ENCODE results near the gene LRRC8B.
A peak's percentile ranks its signal among the peaks of the same experiment; 100 is the strongest.

LRRC8B gene

DNA sequence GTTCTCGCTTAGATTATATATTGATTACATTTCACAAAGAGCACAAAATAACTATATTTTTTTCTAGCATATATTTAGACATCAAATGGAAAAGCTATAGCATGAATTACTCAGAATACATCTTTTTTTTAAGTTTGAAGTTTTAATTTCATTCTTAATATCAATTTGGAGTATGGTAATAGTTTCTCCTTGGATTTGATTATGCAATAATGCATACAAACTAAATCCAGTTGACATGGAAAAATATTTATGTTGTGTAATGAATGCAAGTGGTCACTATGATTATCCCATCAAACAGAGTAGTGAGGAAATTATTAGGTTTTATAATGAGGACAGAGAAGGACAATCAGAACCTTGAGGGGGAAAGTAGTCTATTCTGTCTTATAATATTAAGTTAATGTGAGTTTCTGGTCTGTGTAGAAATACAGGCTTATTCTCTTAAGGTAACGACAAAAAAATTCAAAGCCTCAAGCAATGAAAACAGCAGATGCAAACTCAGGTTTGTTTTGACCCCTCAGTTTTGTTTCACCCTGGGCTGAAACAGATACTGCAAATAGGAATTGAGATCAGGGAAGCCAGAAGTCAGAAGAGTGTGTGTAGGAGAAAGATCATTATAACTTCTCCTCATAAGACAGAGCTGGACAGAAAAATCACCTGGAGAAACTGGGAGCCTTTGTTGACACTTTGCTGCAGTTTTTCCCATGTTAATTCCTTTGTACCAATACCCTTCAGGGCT is 23.7 kb downstream of the LRRC8B start:
- H3K9me3 ChIP-seq (ENCODE audit: control insufficient read depth, low read length) = no peaks in the 10 kb centered on the region
- H3K4me3 ChIP-seq (ENCODE audit: extremely low read depth, insufficient read depth, low read length, poor library complexity, severe bottlenecking) = no peak overlapping the region
- WGBS, 2 experiments (ENCODE audit: insufficient coverage in 2 of 2) = 83 to 100% methylated on average over 1 of the region's 2 CpGs
- no peaks in the 10 kb centered on the region for H3K36me3 ChIP-seq (ENCODE audit: control insufficient read depth, insufficient read depth, low read length)
- H3K27ac ChIP-seq (ENCODE audit: low read depth, low read length, severe bottlenecking) = no peak overlapping the region
- H3K4me1 ChIP-seq (ENCODE audit: control insufficient read depth, insufficient read depth, low read length, poor library complexity, severe bottlenecking) = peaks cover 3% of the 10 kb centered on the region

DNA sequence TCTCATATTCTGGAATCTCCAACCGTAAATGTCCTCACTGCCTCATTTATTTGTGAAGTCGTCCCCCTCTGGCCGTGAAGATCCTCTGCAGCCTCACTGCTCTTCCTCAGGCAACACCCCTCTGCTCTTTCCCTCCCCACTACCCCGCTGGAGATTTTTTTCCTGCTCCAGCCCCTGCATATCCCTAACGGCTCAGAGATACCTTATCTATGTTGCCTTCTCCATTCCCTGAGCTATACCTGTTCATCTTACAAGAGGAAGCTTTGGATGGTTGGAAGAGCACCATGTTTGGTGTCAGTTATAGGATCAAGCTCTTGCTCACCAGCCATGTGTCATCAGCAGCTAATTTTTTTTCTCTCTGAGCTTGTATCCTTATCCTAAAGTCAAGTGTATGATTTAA is 26.4 kb downstream of the LRRC8B start:
- WGBS, 2 experiments (ENCODE audit: insufficient coverage in 2 of 2) = 68 to 72% methylated on average over 5 of the region's 5 CpGs
- H3K36me3 ChIP-seq (ENCODE audit: control insufficient read depth, insufficient read depth, low read length) = no peaks in the 10 kb centered on the region
- no peaks in the 10 kb centered on the region for H3K9me3 ChIP-seq (ENCODE audit: control insufficient read depth, low read length)
- no peak overlapping the region for H3K4me3 ChIP-seq (ENCODE audit: extremely low read depth, insufficient read depth, low read length, poor library complexity, severe bottlenecking)
- no peak overlapping the region for H3K27ac ChIP-seq (ENCODE audit: low read depth, low read length, severe bottlenecking)
- H3K4me1 ChIP-seq (ENCODE audit: control insufficient read depth, insufficient read depth, low read length, poor library complexity, severe bottlenecking) = peaks cover 2% of the 10 kb centered on the region

DNA sequence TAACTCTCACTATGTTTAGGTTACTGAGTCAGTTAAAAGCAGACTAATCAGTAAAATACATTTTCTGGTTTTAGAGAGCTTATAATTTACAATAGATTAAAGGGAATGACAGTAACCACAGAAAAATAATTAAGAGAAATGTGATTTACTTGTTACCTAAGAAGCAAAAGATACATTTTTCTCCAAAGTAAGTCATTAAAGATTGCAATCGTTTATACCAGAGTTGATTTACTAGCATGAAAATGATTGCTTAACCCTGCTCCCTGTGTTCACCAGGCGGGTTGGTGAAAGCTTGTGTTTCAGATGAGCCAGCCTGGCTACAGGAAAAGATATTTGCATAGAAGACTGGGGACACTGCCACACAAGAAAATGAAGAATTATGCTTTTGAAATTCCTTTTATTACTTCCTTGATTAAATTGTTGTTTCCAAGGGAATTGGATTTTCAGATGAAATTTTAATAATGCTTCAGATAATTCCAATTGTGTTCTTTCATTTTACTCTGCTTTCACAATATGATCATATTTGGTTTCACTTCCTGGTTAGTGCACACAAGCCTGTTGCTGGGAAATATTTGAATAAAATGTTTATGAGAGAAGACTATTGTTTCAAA is 27.9 kb downstream of the LRRC8B start:
- H3K27ac ChIP-seq (ENCODE audit: low read depth, low read length, severe bottlenecking) = no peak overlapping the region
- peaks cover 4% of the 10 kb centered on the region for H3K36me3 ChIP-seq (ENCODE audit: control insufficient read depth, insufficient read depth, low read length)
- 95% methylated on average over 2 of the region's 2 CpGs; no CpG with 5 or more reads in 1 of the 2 experiments for WGBS, 2 experiments (ENCODE audit: insufficient coverage in 2 of 2)
- H3K9me3 ChIP-seq (ENCODE audit: control insufficient read depth, low read length) = no peaks in the 10 kb centered on the region
- peaks cover 2% of the 10 kb centered on the region for H3K4me1 ChIP-seq (ENCODE audit: control insufficient read depth, insufficient read depth, low read length, poor library complexity, severe bottlenecking)
- H3K4me3 ChIP-seq (ENCODE audit: extremely low read depth, insufficient read depth, low read length, poor library complexity, severe bottlenecking) = no peak overlapping the region

DNA sequence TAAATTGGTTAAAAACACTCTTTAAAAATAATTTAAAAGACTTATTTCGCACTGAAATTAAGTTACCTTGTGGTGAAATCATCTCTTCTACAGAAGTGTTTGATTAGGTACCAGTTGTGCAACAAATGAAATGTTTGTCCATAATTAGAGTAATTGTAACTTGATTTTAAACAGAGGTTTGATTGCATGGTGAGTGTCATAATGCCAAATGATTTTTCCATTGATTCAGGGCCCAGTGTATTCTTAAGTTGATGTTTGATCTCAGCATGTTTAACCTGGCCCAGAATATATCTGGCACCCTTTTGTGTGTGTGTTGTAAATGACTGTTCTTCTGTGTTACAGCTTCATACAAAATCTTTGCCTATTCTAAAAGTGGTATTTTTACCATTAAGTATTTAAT is 28.5 kb downstream of the LRRC8B start:
- Histone ChIP-seq H3K4me1 (ENCODE audit: control insufficient read depth, insufficient read depth, low read length, poor library complexity, severe bottlenecking) (peaks cover 2% of the 10 kb centered on the region), H3K27ac (ENCODE audit: low read depth, low read length, severe bottlenecking) (no peak overlapping the region), H3K9me3 (ENCODE audit: control insufficient read depth, low read length) (no peaks in the 10 kb centered on the region), H3K36me3 (ENCODE audit: control insufficient read depth, insufficient read depth, low read length) (peaks cover 4% of the 10 kb centered on the region), H3K4me3 (ENCODE audit: extremely low read depth, insufficient read depth, low read length, poor library complexity, severe bottlenecking) (no peak overlapping the region)
- WGBS, 2 experiments (ENCODE audit: insufficient coverage in 2 of 2) = 100% methylated on average over 1 of the region's 1 CpG; no CpG with 5 or more reads in 1 of the 2 experiments

DNA sequence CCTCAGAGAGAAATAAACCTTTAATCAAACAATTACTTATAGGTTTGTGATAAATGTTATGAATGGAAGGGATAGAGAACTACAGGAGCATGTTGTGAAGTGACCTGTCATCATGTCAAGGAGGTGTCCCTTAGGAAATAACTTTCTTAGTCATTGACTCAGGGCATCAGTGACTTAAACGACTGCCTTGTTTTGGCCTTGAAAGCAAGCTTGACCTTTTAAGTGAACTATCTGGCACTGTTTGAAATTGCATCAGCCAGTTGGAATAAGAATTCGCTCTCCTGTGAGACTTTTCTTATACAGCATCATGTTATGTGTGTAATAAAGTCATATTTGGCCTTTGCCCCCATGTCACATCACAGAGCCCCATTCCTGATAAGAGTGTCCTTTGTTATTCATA is 30.9 kb downstream of the LRRC8B start:
- H3K27ac ChIP-seq (ENCODE audit: low read depth, low read length, severe bottlenecking) = no peak overlapping the region
- no peaks in the 10 kb centered on the region for H3K9me3 ChIP-seq (ENCODE audit: control insufficient read depth, low read length)
- H3K36me3 ChIP-seq (ENCODE audit: control insufficient read depth, insufficient read depth, low read length) = peaks cover 11% of the 10 kb centered on the region
- H3K4me1 ChIP-seq (ENCODE audit: control insufficient read depth, insufficient read depth, low read length, poor library complexity, severe bottlenecking) = peaks cover 2% of the 10 kb centered on the region
- WGBS, 2 experiments (ENCODE audit: insufficient coverage in 2 of 2) = 90 to 95% methylated on average over 1 to 2 of the region's 2 CpGs
- H3K4me3 ChIP-seq (ENCODE audit: extremely low read depth, insufficient read depth, low read length, poor library complexity, severe bottlenecking) = no peak overlapping the region

- peaks cover 11% of the 10 kb centered on the region for H3K36me3 ChIP-seq (ENCODE audit: control insufficient read depth, insufficient read depth, low read length)
- no peak overlapping the region for H3K27ac ChIP-seq (ENCODE audit: low read depth, low read length, severe bottlenecking)
- WGBS, 2 experiments (ENCODE audit: insufficient coverage in 2 of 2) = 92 to 97% methylated on average over 1 to 3 of the region's 3 CpGs
Measured at GRCh38 chr1:89556726-89557444, 32.3 kb downstream of the LRRC8B start.

DNA sequence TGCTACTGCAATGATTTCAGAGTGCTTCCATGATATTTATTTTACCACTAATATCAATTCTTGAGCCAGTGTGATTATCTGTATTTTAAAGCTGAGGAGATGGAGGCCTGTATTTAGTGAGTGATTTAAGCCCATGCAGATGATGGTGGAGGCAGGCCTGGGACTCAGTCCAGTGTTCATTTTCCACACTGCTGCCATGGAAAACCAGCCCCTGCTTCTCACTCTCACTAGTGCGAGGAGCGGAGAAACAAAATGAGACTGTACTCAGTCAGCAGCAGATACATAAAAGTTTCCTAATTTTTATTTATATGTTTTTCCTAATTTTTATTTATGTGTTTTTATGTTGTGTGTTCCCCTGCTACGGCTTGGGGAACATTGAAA is 32.8 kb downstream of the LRRC8B start:
- no CpG with 5 or more reads among the region's 3 CpGs for WGBS, 2 experiments (ENCODE audit: insufficient coverage in 2 of 2)
- Histone ChIP-seq H3K4me3 (ENCODE audit: extremely low read depth, insufficient read depth, low read length, poor library complexity, severe bottlenecking) (no peak overlapping the region), H3K27ac (ENCODE audit: low read depth, low read length, severe bottlenecking) (no peak overlapping the region), H3K9me3 (ENCODE audit: control insufficient read depth, low read length) (no peaks in the 10 kb centered on the region), H3K4me1 (ENCODE audit: control insufficient read depth, insufficient read depth, low read length, poor library complexity, severe bottlenecking) (peaks cover 2% of the 10 kb centered on the region), H3K36me3 (ENCODE audit: control insufficient read depth, insufficient read depth, low read length) (peaks cover 11% of the 10 kb centered on the region)

More at GRCh38 chr1:89556726-89557444, 32.3 kb downstream of the LRRC8B start:
- Histone ChIP-seq H3K4me3 (ENCODE audit: extremely low read depth, insufficient read depth, low read length, poor library complexity, severe bottlenecking) (no peak overlapping the region), H3K9me3 (ENCODE audit: control insufficient read depth, low read length) (no peaks in the 10 kb centered on the region), H3K4me1 (ENCODE audit: control insufficient read depth, insufficient read depth, low read length, poor library complexity, severe bottlenecking) (peaks cover 2% of the 10 kb centered on the region)

DNA sequence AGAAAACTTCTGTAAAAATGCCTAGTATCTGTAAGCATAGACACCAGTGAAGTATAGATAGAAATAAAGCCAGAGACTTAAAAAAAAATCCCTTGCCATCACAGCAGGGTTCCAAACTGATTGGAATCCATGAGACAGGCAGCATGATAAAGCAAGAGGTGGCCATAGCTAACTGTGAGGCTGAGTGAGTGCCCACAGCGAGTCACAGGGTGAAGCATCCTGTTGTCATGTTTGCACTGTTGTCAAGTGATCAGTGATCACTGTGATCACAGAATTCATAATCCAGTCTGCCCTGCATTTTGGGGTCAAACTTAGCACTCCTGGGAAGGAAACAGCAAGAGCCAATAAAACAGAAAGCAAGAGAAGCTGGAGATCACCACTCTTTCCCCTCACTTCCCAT is 33.3 kb downstream of the LRRC8B start:
- 90 to 100% methylated on average over 1 of the region's 1 CpG for WGBS, 2 experiments (ENCODE audit: insufficient coverage in 2 of 2)
- no peaks in the 10 kb centered on the region for H3K9me3 ChIP-seq (ENCODE audit: control insufficient read depth, low read length)
- peaks cover 11% of the 10 kb centered on the region for H3K36me3 ChIP-seq (ENCODE audit: control insufficient read depth, insufficient read depth, low read length)
- peaks cover 2% of the 10 kb centered on the region for H3K4me1 ChIP-seq (ENCODE audit: control insufficient read depth, insufficient read depth, low read length, poor library complexity, severe bottlenecking)
- no peak overlapping the region for H3K4me3 ChIP-seq (ENCODE audit: extremely low read depth, insufficient read depth, low read length, poor library complexity, severe bottlenecking)
- H3K27ac ChIP-seq (ENCODE audit: low read depth, low read length, severe bottlenecking) = no peak overlapping the region

GRCh38 chr1:89563957-89564604 is 39.5 kb downstream of the LRRC8B start:
- Histone ChIP-seq H3K36me3 (ENCODE audit: control insufficient read depth, insufficient read depth, low read length) (peaks cover 4% of the 10 kb centered on the region), H3K27ac (ENCODE audit: low read depth, low read length, severe bottlenecking) (no peak overlapping the region), H3K4me1 (ENCODE audit: control insufficient read depth, insufficient read depth, low read length, poor library complexity, severe bottlenecking) (peaks cover 9% of the 10 kb centered on the region), H3K9me3 (ENCODE audit: control insufficient read depth, low read length) (no peaks in the 10 kb centered on the region), H3K4me3 (ENCODE audit: extremely low read depth, insufficient read depth, low read length, poor library complexity, severe bottlenecking) (no peak overlapping the region)
- WGBS, 2 experiments (ENCODE audit: insufficient coverage in 2 of 2) = 80% methylated on average over 1 of the region's 3 CpGs; no CpG with 5 or more reads in 1 of the 2 experiments

DNA sequence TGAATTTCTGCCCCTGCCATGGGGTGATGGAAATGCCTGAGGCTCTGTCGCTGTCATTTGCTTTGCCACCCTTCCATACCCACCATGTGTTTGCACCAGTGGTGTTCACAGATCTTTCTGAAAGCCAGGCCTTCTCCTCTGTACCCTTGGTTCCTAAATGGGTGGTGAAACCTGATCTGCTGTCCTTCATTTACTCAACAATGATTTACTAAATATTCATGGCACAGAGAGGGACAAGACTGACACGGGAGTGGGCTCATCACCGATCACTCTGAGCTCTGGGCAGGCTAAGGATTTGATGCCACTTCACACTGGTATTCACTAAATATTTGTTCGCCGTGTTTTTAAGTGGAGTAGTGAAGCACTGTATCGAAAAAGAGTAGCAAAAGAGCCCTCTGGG is 40.9 kb downstream of the LRRC8B start:
- Histone ChIP-seq H3K27ac (ENCODE audit: low read depth, low read length, severe bottlenecking) (peak overlapping the region; percentile 36), H3K9me3 (ENCODE audit: control insufficient read depth, low read length) (no peaks in the 10 kb centered on the region), H3K36me3 (ENCODE audit: control insufficient read depth, insufficient read depth, low read length) (peaks cover 6% of the 10 kb centered on the region), H3K4me3 (ENCODE audit: extremely low read depth, insufficient read depth, low read length, poor library complexity, severe bottlenecking) (no peak overlapping the region), H3K4me1 (ENCODE audit: control insufficient read depth, insufficient read depth, low read length, poor library complexity, severe bottlenecking) (peaks cover 9% of the 10 kb centered on the region)
- WGBS, 2 experiments (ENCODE audit: insufficient coverage in 2 of 2) = 66 to 98% methylated on average over 2 to 6 of the region's 6 CpGs
